OCI-LY7 (cell line): Measurements from ENCODE around the gene ADGRG3. TPM values are rescaled to one million over a fixed set of nuclear protein-coding genes. Genes with fewer than 3 reads are reported as not detected.

Experiments
- BruUV-seq: library from RNA; stranded (reverse); fragments of 400-500 nt; replicated peaks from 2 replicates; lab custom pipeline; 2021; lab: Mats Ljungman, UMichigan
- CTCF ChIA-PET: fragments of 300-600 bp; sonication (Branson Sonifier 250); formaldehyde crosslinking; loops from one replicate; lab custom pipeline; 2022; ENCODE audit warnings: antibody characterized with exemption; ENCODE audit not compliant: unreplicated experiment; lab: Charles Lee
- POLR2A ChIA-PET: fragments of 300-600 bp; sonication (Branson Sonifier 250); formaldehyde crosslinking; loops from one replicate; lab custom pipeline; 2022; ENCODE audit warnings: antibody characterized with exemption; lab: Charles Lee
- DNase-seq: peaks from one replicate; pipeline ENCODE4 v3.0.0-alpha.2; 2015; ENCODE audit warnings: low spot score
- H2AFZ ChIP-seq: fragments of 200-600 bp; sonication (generic), shearing (Covaris generic); 2 replicates; pipeline ENCODE4 v1.6.1; 2014; ENCODE audit warnings: mild to moderate bottlenecking, antibody characterized with exemption, low read length, moderate library complexity
- H3K27ac ChIP-seq: fragments of 200-600 bp; sonication (generic); 2 replicates; pipeline ENCODE4 v1.5.1; 2014; ENCODE audit warnings: mixed run types, low read depth, mild to moderate bottlenecking, moderate library complexity, low read length, inconsistent platforms; ENCODE audit not compliant: poor library complexity, severe bottlenecking
- H3K36me3 ChIP-seq: fragments of 200-600 bp; sonication (generic); 2 replicates; pipeline ENCODE4 v1.6.1; 2014; ENCODE audit warnings: mild to moderate bottlenecking, antibody characterized with exemption, low read length, moderate library complexity, mixed read lengths; ENCODE audit not compliant: insufficient read depth
- H3K4me1 ChIP-seq: fragments of 200-600 bp; sonication (generic); 2 replicates; pipeline ENCODE4 v1.5.1; 2014; ENCODE audit warnings: mild to moderate bottlenecking, low read length; ENCODE audit not compliant: insufficient read depth, poor library complexity, severe bottlenecking
- H3K4me2 ChIP-seq: fragments of 200-600 bp; sonication (generic); 2 replicates; pipeline ENCODE4 v1.6.1; 2014; ENCODE audit warnings: mild to moderate bottlenecking, low read length
- H3K4me3 ChIP-seq: fragments of 200-600 bp; sonication (generic); 2 replicates; pipeline ENCODE4 v1.5.1; 2014; ENCODE audit warnings: mild to moderate bottlenecking, low read depth, low read length; ENCODE audit not compliant: poor library complexity, severe bottlenecking
- H3K79me2 ChIP-seq: fragments of 200-600 bp; sonication (generic); 2 replicates; pipeline ENCODE4 v1.6.1; 2016; ENCODE audit warnings: low read depth, mild to moderate bottlenecking, low read length, moderate library complexity, mixed read lengths; ENCODE audit not compliant: insufficient read depth
- H3K9me2 ChIP-seq: fragments of 200-600 bp; sonication (generic); 2 replicates; pipeline ENCODE4 v1.6.1; 2016; ENCODE audit warnings: mild to moderate bottlenecking, low read length, mixed read lengths; ENCODE audit not compliant: insufficient read depth
- H3K9me3 ChIP-seq: fragments of 200-600 bp; sonication (generic); 2 replicates; pipeline ENCODE4 v1.6.1; 2014; ENCODE audit warnings: mild to moderate bottlenecking, mixed run types, low read length, mixed read lengths
- H4K20me1 ChIP-seq: fragments of 200-600 bp; sonication (generic); 2 replicates; pipeline ENCODE4 v1.6.1; 2014; ENCODE audit warnings: mild to moderate bottlenecking, antibody characterized with exemption, low read length, moderate library complexity, mixed read lengths; ENCODE audit not compliant: insufficient read depth
- CTCF ChIP-seq: fragments of 200-600 bp; sonication (generic); conservative IDR thresholded peaks from 2 replicates; pipeline ENCODE4 v1.5.1; 2014; ENCODE audit warnings: mild to moderate bottlenecking, antibody characterized with exemption, low read length, moderate library complexity, mixed read lengths
- EZH2phosphoT487 ChIP-seq: fragments of 200-600 bp; sonication (generic); IDR thresholded peaks from 2 replicates; pipeline ENCODE4 v1.6.1; 2018; ENCODE audit warnings: low read depth, borderline replicate concordance, mild to moderate bottlenecking, mixed run types, antibody characterized with exemption, low read length, moderate library complexity, mixed read lengths
- intact Hi-C: fragments of 100-400 bp; cut with micrococcal nuclease; formaldehyde crosslinking; loops from one replicate; pipeline ENCODE4 v1.10.0; 2022; ENCODE audit not compliant: unreplicated experiment
- total RNA-seq, 2 experiments: library from RNA; depleted of rRNA in 1 of 2; stranded (reverse); fragments of >200 nt in 1 of 2; shearing (Covaris generic) in 1 of 2; gene quantifications; 2 replicates each; pipeline ENCODE4 v1.2.3, GENCODE V29; 2014 to 2022

Gene ADGRG3
- total RNA-seq, 2 experiments from 2014 or later = not detected

GRCh38 chr16:57626420-57627170 lies 41.5 kb upstream of the ADGRG3 start:
- no peaks in the 10 kb centered on the region for H3K79me2 ChIP-seq
- intact Hi-C loops = no loop called here
- TF ChIP-seq CTCF (no peak), EZH2phosphoT487 (no peak)

GRCh38 chr16:57627184-57627871 lies 40.8 kb upstream of the ADGRG3 start:
- BruUV-seq = no TSS peak
- no peak overlapping the region for H2AFZ ChIP-seq
- H3K9me3 ChIP-seq = no peaks in the 10 kb centered on the region
- H3K79me2 ChIP-seq = no peaks in the 10 kb centered on the region
- no peaks in the 10 kb centered on the region for H3K4me1 ChIP-seq
- H4K20me1 ChIP-seq = no peaks in the 10 kb centered on the region
- H3K4me3 ChIP-seq = no peak overlapping the region
- H3K27ac ChIP-seq = no peak overlapping the region
- no peaks in the 10 kb centered on the region for H3K36me3 ChIP-seq
- ChIA-PET POLR2A (no interaction called here), CTCF (no interaction called here)
- H3K4me2 ChIP-seq = no peak overlapping the region
- H3K9me2 ChIP-seq = no peaks in the 10 kb centered on the region
- TF ChIP-seq CTCF = no peak
- no peak for TF ChIP-seq EZH2phosphoT487
- intact Hi-C loops = no loop called here
- DNase-seq = no peak

More at GRCh38 chr16:57626420-57627170, 41.5 kb upstream of the ADGRG3 start:
- Histone ChIP-seq H2AFZ (no peak overlapping the region), H3K27ac (no peak overlapping the region), H3K9me3 (no peaks in the 10 kb centered on the region), H3K4me2 (no peak overlapping the region), H3K4me1 (no peaks in the 10 kb centered on the region), H3K36me3 (no peaks in the 10 kb centered on the region), H4K20me1 (no peaks in the 10 kb centered on the region), H3K9me2 (no peaks in the 10 kb centered on the region), H3K4me3 (no peak overlapping the region)
- CTCF ChIA-PET = interaction anchor here (0.6 kb wide), 1 partner anchor 103 kb away, joined by 4 read pairs; no protein-coding TSS in a partner anchor
- no TSS peak for BruUV-seq
- no peak for DNase-seq
- POLR2A ChIA-PET = no interaction called here
